GM12891 (cell line): Measurements from ENCODE around the gene PKD2.

Experiments used
- PAX5 ChIP-seq: IDR thresholded peaks from 2 replicates; pipeline ENCODE4 v1.6.1; 2011; ENCODE audit warnings: low read length, moderate library complexity, mild to moderate bottlenecking; ENCODE audit not compliant: insufficient read depth, severe bottlenecking
- POLR2A ChIP-seq: IDR thresholded peaks from 2 replicates; pipeline ENCODE4 v1.6.1; 2011; ENCODE audit warnings: low read depth, low read length, control low read depth
- POLR2AphosphoS5 ChIP-seq: IDR thresholded peaks from 2 replicates; pipeline ENCODE4 v1.6.1; 2011; ENCODE audit warnings: low read depth, low read length, control low read depth
- POU2F2 ChIP-seq: IDR thresholded peaks from 2 replicates; pipeline ENCODE4 v1.6.1; 2011; ENCODE audit warnings: low read depth, mild to moderate bottlenecking, control low read depth, low read length, moderate library complexity
- SPI1 ChIP-seq: IDR thresholded peaks from 2 replicates; pipeline ENCODE4 v1.6.1; 2011; ENCODE audit warnings: low read depth, low read length, control low read depth
- TAF1 ChIP-seq: IDR thresholded peaks from 2 replicates; pipeline ENCODE4 v1.6.1; 2011; ENCODE audit warnings: low read depth, low read length, control low read depth

DNA sequence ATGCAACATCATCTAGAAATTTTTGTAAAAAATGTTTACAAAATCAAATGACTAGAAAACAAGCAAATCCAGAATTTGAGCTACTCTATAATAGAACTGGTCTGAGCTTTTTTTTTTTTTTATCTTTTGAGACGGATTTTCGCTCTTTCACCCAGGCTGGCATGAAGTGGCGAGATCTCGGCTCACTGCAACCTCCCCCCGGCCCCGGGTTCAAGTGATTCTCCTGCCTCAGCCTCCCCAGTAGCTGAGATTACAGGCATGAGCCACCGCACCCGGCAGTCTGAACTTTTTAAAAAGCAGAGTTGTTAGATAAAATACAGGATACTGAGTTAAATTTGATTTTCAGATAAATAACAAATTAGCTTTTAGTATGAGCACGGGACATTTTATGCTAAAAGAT lies 20.9 kb upstream of the PKD2 start:
- TF ChIP-seq POLR2A (no peak), TAF1 (no peak), POLR2AphosphoS5 (no peak), SPI1 (no peak), PAX5 (no peak), POU2F2 (no peak)
